GOT3 (cell line): ENCODE measurements around the gene PIAS3.
A peak's percentile ranks its signal among the peaks of the same experiment; 100 is the strongest.
"Not testable (repeated sequence)": the region's sequence is repeated elsewhere in the genome, so short reads cannot be mapped to it uniquely, and the experiment has no call there.

Source experiments
- DNase-seq: peaks from one replicate; lab custom pipeline; 2025; ENCODE audit warnings: mixed read lengths; lab: John Stamatoyannopoulos, UW

PIAS3 gene

DNA sequence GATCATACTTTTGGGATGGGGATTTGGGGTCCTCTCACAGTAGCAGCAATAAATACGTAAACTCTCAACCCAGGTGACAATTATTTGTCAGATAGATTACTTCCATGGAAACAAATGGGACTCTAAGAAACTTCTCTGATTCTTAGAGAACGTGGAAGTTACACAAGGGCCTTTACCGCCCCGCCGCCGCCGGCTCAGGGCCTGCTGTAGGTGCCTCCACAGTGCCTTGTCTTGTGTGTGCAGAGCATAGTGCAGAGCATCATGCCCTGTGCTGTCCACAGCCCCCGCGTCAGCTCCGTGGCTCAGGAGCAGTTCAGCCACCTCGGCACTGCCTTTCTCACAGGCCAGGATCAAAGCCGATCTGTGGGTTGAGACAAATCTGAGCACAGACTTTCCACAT is 15.8 kb upstream of the PIAS3 start:
- no peak for DNase-seq

DNA sequence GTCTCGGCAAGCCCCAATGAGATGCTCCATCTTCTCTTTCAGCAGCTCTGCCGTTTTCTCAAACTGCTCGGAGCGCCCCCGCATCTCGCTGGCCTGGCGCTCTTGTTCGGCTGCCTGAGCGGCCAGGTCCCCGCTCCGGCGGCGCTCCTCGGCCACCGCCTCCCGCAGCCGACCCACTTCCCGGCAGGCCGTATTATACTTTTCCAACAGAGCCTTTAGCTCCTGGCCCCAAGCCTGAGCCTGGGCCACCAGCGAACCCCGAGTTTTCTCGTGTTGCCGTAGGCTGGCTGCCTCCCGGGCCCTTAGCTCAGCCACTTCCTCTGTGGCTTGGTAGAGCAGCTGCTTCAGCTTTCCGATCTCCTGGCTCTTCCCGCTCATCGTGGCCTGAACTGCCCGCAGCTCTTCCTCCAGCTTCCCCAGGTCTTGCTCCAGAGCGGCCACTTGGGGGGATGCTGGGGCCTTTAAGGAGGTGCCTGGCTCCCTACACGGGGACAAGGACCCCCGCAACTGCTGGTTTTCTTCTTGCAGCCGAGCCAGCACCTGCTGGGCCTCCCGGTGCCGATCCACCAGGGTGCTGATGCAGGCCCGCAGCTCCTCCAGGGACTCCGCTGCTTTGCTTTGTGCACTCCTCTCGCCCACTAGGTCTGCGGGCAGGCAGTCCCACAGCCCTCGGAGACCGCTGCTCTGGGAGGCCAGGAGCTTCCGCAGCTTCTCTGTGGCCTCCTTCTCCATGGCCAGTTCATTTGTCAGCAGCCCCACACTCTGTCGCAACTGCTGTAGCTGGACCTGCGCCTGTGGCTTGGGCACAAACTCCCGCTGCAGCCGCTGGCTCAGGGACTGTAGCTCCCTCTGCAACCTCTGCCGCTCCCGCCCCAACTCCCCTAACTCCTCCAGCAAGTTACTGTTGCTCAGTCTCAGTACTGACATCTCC is 13.4 kb upstream of the PIAS3 start:
- no peak for DNase-seq

DNA sequence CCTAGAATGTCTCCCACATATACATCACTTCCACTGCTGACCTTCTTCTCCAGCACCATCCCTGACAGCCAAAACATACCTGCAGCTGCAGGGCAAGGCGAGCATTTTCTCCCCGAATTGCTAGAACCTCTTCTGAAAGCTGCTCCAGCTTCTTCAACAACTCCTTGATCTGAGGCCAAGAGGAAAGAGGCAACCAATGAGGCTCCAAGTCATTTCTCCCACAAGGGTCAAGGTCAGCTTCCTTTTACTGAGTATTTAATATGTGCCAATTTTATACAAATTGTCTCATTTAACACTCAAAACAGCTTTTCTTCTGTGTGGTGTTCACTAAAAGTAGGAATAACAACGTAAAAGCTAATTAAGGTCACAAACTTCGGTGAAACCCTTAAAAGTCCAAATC is 9.4 kb upstream of the PIAS3 start:
- no peak for DNase-seq

DNA sequence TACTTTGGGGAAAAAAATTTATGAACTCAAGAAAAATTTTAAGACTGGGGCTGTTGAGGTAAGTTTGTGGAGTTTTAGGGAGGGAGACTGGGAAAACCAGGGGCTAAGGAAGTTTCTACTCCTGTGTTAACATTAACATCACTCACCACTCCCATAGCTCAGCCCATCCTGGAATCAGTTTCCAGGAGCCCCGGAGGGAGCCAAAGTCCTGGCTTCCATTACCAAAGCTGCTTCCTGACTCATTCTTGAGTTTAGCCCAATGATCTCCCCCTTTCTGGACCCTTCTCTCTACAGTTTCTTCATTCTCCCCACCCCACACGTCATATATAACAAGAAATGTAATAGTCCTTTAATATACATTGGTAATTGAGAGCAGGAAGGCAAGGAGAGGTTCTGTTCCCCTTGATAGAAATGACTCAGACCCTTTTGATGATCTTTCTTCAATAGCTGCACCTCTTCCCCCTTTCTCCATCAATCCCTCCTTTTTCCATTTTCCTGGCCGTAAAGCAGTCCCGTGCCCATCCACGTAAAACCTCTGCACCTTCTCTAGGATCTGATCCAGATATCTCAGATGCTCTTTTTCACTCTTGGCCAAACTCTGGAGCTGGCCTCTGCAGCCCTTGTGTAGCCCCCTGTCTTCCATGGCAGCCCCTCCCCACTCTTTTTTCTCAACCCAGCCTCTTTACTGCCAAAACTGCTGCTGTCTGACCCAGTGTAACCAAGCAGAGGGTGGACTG is 4.6 kb upstream of the PIAS3 start:
- DNase-seq: no peak

- peak; percentile 82 for DNase-seq
These were observed 676 bp upstream of the PIAS3 start for GRCh38 chr1:145859491-145860023.

GRCh38 chr1:145858238-145858900 is 512 bp downstream of the PIAS3 start:
- no peak for DNase-seq

GRCh38 chr1:145857170-145857569 is 1.7 kb downstream of the PIAS3 start:
- no peak for DNase-seq

- no peak for DNase-seq
These were observed 3.4 kb downstream of the PIAS3 start for GRCh38 chr1:145855426-145855948.

GRCh38 chr1:145849356-145850160 is 9.3 kb downstream of the PIAS3 start:
- no peak for DNase-seq

DNA sequence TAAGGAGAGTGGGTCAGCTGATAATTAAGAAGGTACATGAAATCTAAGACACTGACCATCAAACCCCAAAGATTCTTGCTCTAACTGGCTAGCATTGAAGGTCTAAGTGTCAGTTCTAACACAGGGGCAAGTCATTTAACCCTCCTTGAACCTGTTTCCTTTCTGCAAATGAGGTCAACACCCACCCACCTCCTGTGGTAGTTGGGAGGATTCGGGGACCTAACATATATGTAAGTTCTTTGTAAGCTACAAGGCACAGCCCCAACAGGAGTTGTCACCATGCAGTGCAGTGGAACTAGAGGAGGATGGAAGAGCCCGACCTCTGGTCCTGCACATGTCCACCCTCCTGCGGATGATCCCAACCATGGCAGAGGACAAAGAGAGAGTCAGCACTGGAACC is 11.1 kb downstream of the PIAS3 start:
- DNase-seq: no peak

DNA sequence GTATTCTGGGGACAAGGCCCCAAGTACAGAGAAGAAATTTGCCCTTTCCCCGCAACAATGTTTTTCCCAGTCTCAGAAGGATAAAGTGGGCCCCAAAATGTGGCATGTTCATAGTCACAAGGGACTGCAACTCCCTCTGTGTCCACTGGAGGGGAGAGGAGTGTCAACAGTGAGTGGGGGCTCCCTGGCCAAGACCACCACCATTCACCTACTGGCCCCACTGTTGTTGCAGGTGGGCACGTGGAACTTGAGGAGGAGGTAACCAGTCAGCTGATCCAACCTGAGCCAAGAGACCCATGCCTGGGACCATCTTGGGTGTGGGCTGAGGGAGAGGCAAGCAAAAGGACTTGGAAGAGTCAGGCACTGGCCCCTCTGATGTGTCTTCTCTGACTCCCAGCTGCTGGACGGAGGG is 12.7 kb downstream of the PIAS3 start:
- no peak for DNase-seq

GRCh38 chr1:145845514-145846161 is 13.2 kb downstream of the PIAS3 start, which contains the start of gene NUDT17:
Gene NUDT17, plus strand, starts transcription at chr1:145845630. Its CDS starts 11 bp downstream, at chr1:145845641.
- DNase-seq: no peak

- DNase-seq: no peak
These were observed 13.8 kb downstream of the PIAS3 start for GRCh38 chr1:145845144-145845513.

GRCh38 chr1:145843031-145843430 is 15.8 kb downstream of the PIAS3 start:
- no peak for DNase-seq

GRCh38 chr1:145837656-145838055 is 21.2 kb downstream of the PIAS3 start:
- DNase-seq: no peak

- DNase-seq: not testable (repeated sequence)
These were observed 28.1 kb downstream of the PIAS3 start for GRCh38 chr1:145830810-145831209.

DNA sequence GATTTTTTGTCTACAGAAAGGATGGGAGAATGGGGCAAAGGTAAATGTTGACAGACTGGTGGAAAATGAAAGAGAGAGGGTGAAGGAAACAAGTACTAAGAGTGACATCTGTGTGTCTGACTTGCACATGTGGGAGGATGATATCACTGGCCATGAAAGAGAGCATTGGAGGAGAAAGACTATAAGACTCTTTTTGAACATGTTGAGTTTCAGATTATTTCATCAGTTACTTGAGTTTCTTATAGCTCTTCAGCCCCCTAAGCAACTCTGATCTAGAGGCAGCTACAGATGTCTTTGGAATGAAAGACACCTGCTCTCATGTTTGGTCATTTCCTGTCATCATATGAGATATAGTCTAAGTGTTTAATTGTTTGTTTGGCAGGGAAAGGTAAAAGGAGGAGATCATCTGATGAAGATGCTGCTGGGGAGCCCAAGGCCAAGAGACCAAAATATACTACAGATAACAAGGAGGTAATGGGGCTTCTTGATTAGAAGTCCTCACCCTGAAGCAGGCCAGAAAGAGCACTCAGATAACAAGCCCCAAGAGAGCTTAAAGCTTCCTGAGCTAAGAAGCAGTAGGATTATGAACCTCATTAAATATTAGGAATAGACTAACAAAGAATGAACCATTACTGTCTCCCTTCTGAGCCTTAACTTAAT is 30.4 kb downstream of the PIAS3 start:
- no peak for DNase-seq

DNA sequence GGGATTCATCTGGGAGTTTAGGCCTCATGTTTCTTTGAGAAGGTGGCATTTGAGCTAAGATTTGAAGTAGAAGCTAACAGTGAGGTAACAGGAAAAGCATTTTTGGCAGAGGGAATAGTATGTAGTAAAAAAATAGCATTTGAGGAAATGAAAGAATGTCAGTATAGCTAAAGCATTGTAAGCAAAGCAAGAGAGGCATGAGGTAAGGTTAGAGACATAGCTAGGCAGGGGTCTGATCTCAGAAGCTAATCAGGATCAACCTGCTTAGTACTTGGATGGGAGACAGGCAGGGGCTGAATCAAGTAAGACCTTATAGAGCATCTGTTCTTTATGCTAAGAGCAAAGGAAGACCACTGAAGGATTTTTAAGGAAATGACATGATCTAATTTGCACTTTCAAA is 30.9 kb downstream of the PIAS3 start:
- DNase-seq: no peak

GRCh38 chr1:145826030-145826429 is 32.9 kb downstream of the PIAS3 start:
- DNase-seq: no peak

- no peak for DNase-seq
These were observed 34.4 kb downstream of the PIAS3 start for GRCh38 chr1:145824499-145824842.
